Measurements from ENCODE around the gene CAMK1D.

Gene CAMK1D

DNA sequence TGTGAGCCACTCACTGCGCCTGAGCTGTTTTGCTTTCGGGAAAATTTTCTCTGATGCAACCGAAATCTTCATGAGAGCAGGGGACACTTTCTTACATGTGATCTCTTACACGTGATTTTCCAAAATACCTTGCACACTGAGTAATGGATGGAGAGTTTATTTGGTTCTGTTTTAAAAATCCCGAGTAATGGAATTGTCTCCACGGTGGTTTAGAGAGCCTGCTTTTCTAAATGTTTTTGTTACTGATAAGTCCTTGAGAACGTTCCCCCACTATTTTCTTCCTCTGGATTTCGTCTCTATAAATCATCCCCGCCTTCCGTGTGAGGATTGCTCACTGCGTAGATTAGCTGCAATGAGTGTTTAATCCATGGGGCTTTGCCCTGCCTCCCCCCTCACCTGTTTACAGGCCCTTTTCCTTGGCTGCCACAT is 25.7 kb downstream of the CAMK1D start:
- DNase-seq (ENCODE audit: low read depth): no peak

DNA sequence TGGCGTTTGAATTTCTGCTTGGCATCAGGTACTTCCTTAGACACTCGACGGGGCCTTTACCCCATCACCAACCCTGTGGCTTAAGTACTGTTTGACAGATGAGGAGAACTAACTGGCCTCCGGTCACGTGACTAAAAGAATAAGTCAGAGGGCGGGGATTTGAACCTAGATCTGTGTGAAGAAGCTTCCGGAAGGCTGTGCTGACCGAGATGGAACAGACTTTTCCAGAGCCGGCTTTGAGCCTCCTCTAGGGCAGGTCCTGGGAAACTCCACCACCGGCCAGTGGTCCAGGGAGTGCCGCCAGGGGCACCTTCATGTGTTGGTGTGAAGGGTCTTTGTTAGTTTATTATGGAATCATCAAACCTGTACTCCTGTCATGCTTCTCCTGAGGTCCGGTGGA is 26.9 kb downstream of the CAMK1D start:
- no peak for DNase-seq (ENCODE audit: low read depth)

DNA sequence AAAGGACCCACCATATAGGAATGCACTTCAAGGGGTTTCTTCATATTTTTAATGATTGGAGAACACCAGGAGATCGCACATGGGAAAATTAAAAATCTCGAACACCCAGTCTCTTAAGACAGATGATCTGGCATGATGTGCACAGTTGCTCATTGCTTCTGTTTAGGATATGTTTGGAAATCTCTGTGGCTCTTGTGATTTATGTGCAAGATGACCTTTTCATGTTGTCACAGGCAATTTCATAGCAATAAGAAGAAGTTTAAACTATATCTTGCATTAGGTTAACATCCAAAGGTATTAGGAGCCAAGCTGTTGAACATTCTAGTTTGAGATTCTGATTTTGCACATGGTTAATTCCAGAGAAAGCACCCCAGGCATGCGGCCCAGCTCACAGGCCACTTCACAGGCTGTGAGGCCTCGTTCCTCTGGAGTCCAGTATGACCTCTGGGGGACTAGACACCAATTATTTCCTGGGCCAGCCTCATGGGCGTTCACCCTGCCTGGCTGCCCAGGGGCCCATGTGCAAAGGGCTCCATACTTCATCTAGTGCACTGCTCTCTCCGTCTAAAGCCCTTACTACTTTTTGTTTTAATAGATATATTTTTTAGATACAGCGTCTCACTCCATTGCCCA is 28.4 kb downstream of the CAMK1D start:
- no peak for DNase-seq (ENCODE audit: low read depth)

DNA sequence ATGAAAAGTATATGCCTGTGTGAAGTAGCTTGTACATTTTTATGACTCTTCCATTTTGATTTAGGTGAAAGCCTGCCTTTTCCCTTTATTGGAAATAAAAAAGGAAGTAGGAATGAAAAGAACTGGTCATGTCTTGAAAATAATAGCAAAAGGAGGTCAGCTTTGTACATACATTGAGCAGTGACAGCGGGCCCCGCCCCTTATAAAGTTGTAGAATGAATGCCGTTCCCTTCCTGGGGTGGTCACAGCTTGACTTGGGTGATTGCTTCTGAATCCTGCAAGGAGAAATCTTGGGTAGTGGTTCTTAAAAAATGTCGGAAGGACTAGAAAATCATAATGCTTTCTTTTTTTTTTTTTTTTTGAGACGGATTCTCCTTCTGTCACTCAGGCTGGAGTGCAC is 31.7 kb downstream of the CAMK1D start:
- no peak for DNase-seq (ENCODE audit: low read depth)

DNA sequence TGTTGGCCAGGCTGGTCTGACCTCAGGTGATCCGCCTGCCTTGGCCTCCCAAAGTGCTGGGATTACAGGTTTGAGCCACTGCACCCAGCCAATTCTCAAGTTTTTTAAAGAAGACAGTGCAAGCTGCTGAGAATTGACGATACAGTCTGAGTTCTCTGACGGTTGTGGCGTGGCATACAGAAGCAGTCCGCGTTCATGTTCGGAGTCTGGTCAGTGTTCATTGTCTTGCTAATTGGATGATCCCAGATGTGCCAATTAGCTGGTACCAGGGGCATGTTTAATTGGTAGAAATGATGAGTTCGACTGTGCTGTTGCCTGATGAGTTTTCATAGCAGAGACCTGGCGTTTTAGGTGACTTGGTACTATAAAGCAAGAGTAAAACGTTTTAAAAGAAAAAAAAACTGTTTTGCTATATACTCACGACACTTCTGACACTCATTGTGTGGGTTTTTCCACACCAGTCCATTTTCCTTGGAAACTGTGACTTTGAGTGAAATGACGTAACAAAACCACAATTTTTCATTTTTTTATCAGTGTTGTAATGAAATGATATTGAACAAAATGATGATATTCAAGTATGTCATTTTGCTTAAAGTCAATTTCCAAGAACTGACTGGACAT is 32.3 kb downstream of the CAMK1D start:
- no peak for DNase-seq (ENCODE audit: low read depth)

DNA sequence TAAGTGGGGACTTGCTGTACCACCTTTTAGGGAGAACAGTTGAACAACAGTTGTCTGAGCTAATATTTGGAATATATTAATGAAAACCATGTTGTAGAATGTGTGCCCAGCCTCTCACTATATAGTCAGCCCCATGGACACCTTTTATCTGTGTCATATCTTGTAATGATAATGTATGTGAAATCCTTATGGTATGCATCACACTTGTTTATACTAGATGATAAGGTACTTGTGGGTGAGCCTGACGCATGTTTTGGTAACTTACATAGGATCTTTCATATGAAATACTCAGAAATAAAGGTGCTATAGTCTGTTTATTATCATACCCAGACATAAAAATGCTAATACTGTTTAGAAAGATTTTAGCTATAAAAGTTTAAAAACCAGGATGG is 32.8 kb downstream of the CAMK1D start:
- DNase-seq (ENCODE audit: low read depth): no peak

DNA sequence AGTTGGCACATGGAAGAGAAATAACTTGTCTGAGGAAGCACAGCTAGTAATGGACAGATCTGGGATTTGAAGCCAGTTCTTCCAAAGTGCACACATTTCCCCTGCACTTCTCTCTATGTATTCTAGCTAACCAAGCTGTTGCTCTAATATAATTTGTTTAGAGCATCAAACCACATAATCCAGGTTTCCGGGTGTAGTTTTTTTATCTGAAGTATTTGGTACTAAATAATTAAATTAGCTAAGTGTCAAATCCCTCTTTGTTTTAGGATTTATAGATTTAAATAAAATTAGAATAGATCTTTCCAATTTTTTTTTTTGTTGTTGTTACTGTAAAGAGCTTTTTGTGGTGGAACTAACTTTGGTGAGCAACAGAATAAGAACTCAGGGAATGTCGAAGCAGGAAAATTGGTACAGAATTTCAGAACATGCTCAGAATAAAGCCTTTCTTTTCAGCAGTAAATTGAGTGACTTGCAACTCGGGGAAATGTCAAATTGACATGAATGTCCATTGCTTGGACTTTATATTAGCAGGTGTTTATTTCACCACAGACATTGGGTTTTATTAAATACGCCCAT is 33.7 kb downstream of the CAMK1D start:
- no peak for DNase-seq (ENCODE audit: low read depth)

DNA sequence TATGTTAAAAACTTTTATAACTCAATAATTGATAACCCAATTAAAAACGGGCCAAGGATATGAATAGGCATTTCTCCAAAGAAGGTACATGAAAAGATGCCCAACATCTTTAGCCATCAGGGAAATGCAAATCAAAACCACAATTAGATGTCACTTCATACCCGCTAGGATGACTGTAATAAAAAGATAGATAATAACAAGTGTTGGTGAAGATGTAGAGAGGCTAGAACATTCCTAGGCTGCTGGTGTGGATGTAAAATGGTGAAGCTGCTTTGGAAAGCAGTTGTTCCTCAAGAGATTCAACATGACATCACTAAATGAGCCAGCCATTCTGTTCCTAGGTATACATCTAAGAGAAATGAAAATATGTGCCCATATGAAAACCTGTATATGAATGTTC is 35.6 kb downstream of the CAMK1D start:
- no peak for DNase-seq (ENCODE audit: low read depth)

DNA sequence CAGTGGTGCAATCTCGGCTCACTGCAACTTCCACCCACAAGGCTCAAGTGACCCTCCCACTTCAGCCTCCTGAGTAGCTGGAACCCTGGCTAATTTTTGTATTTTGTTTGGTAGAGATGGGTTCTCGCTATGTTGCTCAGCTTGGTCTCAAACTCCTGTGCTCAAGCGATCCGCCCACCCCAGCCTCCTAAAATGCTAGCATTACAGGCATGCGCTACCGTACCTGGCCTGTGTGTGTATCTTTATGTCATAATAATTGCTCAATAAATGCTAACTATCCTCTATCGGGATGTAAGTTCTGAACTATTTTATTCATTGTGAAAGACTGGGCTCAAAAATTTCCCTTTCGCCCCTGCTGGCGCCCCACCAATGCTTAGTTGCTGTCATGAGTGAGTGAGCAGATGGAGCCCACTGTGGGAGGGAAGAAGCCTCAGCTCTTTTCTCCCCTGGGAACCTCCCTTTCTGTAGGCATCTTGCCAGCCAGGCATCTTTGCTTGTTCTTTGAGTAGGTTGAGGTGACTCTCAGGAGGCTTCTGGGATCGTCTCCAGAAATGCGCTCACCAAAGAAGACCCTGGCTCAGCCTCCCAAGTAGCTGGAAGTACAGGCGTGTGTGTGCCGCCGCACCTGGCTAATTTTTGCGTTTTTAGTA is 38.3 kb downstream of the CAMK1D start:
- no peak for DNase-seq (ENCODE audit: low read depth)

DNA sequence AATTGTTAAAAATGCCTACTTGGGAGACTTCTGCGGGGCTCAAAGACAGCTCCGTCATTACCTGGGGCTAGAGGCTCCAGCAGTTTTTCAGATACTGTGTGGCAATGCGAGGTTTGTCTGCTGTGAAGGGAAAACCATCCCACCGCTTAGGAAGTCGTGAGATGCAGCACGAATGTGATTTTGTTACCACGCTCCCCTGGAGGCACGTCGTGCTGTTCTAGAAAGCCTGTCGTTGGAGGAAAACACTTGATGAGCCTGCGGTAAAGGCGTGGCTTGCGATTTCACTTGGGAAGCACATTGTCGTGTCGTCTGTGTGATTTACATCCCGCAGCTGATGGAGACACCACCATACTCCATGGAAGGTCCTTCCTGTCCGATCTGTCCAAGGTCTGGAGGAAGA is 39.3 kb downstream of the CAMK1D start:
- DNase-seq (ENCODE audit: low read depth): no peak

DNA sequence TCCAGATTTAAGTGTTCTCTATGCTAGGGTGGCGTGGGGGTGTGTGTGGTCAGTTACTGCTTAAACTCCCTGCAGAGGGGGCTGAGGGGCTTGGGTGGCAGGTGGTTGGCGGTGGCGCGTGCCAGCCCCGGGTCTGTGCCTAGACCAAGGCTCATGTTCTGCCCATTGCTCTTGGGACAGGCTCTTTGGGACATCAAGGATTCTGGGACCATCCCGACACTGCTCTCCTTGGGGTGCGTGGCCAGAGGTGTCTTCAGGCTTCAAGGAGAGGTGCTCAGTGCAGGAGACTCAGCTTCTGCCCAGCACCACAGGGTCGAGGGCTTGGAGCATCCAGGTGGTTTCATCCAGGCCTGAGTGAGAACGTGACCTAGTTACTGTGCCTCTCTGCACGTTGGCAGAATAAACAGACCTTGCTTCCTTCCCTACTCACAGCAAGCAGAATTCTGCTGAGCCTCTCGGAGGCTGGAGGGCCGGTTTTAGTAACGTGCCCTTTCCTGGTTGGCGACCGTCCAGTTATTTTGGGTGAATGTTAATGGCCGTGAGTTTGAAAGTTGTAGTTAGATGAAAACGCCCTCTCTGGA is 39.9 kb downstream of the CAMK1D start:
- no peak for DNase-seq (ENCODE audit: low read depth)

DNA sequence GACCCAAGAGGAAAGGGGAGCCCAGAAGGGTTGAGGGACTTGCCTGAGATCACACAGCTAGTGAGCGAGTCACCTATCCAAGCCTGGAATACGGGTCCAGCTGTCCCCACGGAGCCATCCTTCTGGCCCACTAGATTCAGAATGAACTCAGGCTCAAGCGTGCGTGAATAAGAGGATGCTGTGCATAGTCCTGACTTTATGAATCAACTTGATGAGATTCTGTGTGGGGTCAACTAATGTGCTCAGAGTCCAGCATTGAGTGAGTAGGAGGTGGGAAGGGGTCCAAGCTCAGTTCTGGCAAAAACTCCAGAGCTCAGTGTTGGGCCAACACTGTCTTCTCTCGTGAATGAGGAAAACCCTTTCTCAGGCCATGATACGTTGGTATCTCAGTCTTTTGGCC is 41.4 kb downstream of the CAMK1D start:
- no peak for DNase-seq (ENCODE audit: low read depth)

DNA sequence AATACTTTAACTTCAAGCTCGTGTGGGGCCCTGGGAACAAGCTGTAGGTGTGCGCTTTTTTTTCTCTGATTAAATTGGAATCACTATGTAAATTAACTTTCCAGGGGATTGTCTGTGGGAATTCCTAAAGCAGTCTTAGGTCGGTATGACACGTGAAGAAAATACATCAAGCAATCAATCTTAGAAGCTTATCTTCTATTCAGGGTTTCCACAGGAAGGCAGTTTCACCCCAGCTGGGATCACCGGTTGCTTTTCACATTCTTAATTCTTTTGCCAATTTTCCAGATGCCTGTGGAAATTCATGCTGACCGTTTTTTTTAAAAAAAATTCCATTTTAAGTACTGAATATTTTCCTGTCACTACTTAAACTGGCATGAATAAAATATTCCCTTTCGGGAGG is 41.9 kb downstream of the CAMK1D start:
- no peak for DNase-seq (ENCODE audit: low read depth)

DNA sequence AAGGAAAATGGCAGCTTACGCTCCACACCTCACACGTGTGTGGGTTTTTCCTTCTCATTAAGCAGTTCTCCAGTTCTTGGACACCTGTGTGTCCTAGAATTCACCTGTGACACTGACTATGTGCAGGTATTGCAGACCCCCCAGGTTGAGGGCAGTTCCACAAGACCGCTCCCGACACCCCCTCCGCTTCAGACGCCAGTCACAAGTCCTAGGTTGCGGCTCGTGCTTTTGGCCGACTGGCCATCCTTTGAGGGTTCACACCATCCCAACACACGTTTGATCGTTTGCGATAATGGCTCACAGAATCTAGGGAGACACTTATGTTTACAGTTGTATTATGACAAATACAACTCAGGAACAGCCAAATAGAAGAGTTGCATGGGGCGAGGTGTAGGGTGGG is 44.5 kb downstream of the CAMK1D start:
- no peak for DNase-seq (ENCODE audit: low read depth)

DNA sequence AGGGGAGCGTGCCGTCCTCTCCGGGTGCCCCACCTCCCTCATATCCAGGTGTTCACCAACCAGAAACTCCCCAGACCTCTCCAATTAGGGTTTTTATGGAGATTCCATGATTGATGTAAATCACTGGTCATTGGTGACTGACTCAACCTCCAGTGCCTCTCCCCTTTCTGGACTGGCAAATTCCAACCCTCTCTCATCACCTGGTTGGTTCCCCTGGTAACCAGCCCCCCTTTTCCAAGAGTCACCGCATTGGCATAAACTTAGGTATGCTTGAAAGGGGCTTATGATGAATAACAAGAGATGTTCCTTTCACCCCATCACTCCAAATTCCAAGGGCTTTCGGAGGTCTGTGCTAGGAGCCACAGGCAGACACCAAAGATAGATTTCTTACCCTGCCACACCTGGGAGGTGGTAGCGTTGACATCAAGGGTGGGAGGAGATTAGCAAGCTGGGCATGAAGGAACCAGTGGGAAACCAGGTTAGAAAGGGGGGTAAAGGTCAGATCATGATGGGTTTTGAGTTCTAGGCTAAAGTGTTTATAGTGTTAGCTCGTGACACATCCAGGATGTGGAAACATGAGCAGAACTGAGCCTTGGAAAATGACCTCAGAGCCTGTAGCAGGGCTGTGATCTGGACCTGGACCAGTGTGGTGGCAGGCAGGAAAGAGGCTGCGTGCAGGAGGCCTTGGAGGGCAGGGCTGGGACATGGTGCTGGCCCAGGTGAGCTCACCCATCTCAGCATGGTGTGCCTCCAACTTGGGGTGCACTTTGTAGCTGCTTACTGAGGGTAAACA is 45.1 kb downstream of the CAMK1D start:
- no peak for DNase-seq (ENCODE audit: low read depth)

DNA sequence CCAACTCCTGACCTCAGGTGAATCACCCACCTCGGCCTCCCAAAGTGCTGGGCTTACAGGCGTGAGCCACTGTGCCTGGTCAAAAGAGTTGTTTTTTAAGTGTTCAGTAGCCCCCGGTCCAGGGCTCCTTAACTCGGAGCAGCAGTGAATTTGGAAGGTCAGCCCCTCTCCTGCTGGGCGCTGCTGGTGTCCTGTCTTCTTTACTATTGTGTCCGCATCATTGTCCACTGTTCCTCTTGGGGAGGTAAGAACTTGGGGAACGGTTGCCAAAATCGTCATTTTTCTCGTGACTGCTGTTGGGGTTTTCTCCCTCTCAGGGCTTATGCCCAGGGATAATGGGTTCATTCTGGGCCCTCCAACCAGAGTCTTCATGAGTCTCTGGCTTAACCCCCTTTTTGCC is 46.7 kb downstream of the CAMK1D start:
- no peak for DNase-seq (ENCODE audit: low read depth)

DNA sequence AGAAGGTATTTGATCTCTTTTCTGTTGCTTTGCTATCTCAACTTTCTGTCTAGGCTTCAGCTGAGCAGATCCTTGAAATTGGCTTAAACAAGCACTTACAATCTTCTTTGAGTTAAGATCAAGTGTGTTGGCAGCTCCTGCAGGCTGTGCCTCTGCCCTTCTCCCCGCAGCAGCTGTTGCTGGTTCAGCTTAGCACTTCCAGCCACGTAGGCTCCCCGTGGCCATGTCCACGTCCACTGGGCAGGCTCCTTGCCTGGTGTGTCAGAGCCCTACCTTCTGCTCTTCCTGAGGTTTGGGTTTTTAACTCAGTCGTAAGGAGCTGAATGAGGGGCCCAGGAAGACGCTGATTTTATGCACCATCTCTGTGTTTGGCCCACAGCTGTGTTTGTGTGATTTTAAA is 47.2 kb downstream of the CAMK1D start:
- no peak for DNase-seq (ENCODE audit: low read depth)

DNA sequence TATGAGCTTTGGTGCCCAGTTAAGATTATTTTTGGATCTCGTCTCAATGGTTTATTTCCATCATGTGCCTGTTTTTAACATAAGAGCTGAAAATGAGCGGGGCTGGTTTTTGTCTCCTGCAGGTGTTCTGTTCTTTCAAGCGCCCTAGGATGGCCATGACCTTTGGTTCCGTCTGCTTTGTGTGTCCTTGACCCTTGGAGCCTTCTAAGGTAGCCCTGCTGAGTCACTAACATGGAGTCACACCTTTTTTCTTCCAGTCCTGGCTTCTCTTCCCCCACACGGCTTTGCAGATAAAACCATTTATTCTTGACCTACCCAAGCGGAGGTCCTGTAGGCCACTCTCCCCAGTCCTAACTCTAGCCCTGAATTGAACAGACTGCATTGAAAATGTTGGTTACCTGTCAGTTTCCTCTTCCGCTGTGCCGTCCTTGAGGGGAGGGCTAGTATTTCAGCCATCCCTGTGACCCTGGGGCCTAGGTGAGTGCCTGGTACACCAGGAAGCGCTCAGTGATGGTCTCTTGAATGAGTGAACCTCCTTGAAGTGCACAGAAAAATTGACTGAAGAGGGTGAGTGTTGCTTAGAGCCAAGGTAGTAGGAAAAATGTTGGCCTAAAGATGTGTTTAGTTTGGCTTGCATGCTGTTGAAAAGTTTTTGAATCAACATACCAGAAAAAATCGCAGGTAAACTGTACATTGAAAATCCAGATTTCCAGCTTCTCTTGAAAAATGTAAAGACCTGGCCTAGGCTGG is 48.0 kb downstream of the CAMK1D start:
- no peak for DNase-seq (ENCODE audit: low read depth)

DNA sequence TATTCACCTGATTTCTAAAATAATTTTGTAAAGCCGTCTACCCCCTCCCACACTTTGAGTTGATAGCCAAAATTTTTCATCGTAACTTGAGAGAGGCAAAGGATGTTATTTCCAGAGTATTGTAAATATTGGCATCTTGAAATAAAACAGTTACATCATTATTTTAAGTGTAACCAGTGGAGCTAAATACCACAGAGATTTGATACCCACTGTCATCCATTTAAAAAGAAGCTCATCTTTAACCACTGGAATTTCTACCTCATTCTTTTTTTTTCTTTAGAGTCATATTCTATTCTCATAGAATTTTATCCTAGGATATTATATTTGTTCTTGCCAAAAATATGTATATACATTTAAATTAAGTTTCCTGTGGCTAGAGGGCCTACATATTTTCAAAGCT is 48.6 kb downstream of the CAMK1D start:
- no peak for DNase-seq (ENCODE audit: low read depth)

DNA sequence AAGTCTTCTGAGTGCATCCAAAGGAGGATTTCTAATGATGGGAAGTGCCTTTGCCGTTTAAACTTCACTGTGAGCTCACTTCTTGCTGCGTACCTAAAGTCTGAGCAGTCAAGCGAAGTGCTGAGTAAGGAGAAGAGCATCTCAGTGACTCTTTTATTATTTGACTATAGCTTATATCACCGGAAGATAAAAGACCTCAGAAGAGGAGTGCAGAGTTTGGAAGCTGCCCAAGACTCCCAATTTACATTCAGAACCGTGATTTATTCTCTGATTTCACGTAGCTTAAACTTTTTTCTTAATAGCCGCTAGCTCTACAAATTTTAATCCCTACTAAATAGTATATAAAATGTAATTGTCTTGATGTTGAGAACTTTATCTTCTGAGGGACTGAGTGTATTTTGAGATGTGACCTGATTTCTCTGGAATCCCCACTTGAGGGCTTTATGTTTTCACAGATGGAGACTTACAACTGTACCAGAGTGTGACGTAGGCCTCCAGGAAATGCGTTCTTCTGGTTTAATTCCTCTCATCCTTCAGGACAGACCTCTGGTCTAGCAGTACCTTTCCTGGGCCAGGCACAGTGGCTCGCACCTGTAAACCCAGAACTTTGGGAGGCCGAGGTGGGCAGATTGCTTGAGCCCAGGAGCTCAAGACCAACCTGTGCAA is 51.1 kb downstream of the CAMK1D start:
- no peak for DNase-seq (ENCODE audit: low read depth)

DNA sequence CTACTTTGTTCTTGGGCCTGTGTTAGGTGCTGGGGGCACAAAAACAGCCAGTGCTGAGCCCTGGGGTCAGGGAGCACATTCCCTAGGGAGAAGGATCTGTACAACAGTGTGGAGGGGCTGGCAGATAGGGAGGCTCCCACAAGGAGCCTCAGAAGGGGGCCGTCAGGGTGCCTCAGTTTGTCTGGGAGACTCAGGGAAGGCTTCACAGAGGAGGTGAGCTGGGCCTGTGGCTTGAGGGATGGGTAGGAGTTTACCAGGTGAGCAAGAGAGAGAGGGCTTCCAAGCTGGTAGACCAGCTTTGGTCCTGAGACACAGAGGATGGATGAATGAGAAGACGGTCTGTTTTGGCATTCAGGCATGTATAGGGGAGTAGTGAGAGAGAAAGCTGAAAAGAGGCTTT is 52.1 kb downstream of the CAMK1D start:
- no peak for DNase-seq (ENCODE audit: low read depth)

All from stimulated activated CD8-positive, alpha-beta memory T cell treated with anti-CD3 and anti-CD28 coated beads, Interleukin-15, amount 100 ng/mL, for 1 hour (primary cell).